COLO668 (cell line): ENCODE measurements around the gene NKAP.
"Not testable (repeated sequence)": the region's sequence is repeated elsewhere in the genome, so short reads cannot be mapped to it uniquely, and the experiment has no call there.

Source experiments
- DNase-seq: peaks from one replicate; lab custom pipeline; 2025; ENCODE audit not compliant: unreplicated experiment; lab: John Stamatoyannopoulos, UW

Gene NKAP

GRCh38 chrX:119941336-119941735, 2.2 kb downstream of the NKAP start:
- DNase-seq: no peak

GRCh38 chrX:119935215-119935874, 8.2 kb downstream of the NKAP start:
- DNase-seq: no peak

GRCh38 chrX:119922391-119922790, 21.2 kb downstream of the NKAP start:
- not testable (repeated sequence) for DNase-seq

- no peak for DNase-seq
Measured at GRCh38 chrX:119919835-119920585, 23.5 kb downstream of the NKAP start.

GRCh38 chrX:119917877-119918276, 25.7 kb downstream of the NKAP start:
- DNase-seq: no peak

GRCh38 chrX:119916310-119916709, 27.2 kb downstream of the NKAP start:
- no peak for DNase-seq

- DNase-seq: no peak
Measured at GRCh38 chrX:119900976-119901375, 42.6 kb downstream of the NKAP start.

GRCh38 chrX:119899125-119899524, 44.4 kb downstream of the NKAP start:
- no peak for DNase-seq

GRCh38 chrX:119895843-119896326, 47.7 kb downstream of the NKAP start, which contains the start of gene AKAP14:
Gene AKAP14, plus strand, starts transcription at chrX:119895893. Its CDS starts 7,331 bp downstream, at chrX:119903224.
- DNase-seq: no peak

GRCh38 chrX:119891961-119892692, 51.4 kb downstream of the NKAP start:
- DNase-seq: not testable (repeated sequence)

- not testable (repeated sequence) for DNase-seq
Measured at GRCh38 chrX:119890626-119891025, 52.9 kb downstream of the NKAP start.

GRCh38 chrX:119887721-119888425, 55.7 kb downstream of the NKAP start:
- DNase-seq: peak; percentile 64

- DNase-seq: no peak
Measured at GRCh38 chrX:119885554-119886428, 57.8 kb downstream of the NKAP start.

- peak; percentile 8 for DNase-seq
Measured at GRCh38 chrX:119880552-119881437, 62.8 kb downstream of the NKAP start.

- peak; percentile 15 for DNase-seq
Measured at GRCh38 chrX:119880076-119880475, 63.5 kb downstream of the NKAP start.

GRCh38 chrX:119878740-119879139, 64.8 kb downstream of the NKAP start:
- no peak for DNase-seq

- DNase-seq: peak; percentile 92
Measured at GRCh38 chrX:119871599-119872395, 71.8 kb downstream of the NKAP start, which contains the start of the genes NDUFA1 and RNF113A. Gene NDUFA1, plus strand, starts transcription at chrX:119871832. Its CDS starts 80 bp downstream, at chrX:119871912. Gene RNF113A, minus strand, starts transcription at chrX:119871733. Its CDS starts 120 bp downstream, at chrX:119871613.

GRCh38 chrX:119871245-119871598, 72.3 kb downstream of the NKAP start:
- DNase-seq: no peak
